OCI-LY3 (cell line): Measurements from ENCODE around the gene IL11RA.

ENCODE experiments used
- EZH2phosphoT487 ChIP-seq: fragments of 200-600 bp; shearing (Covaris generic); IDR thresholded peaks from 2 replicates; pipeline ENCODE4 v1.6.1; 2018; ENCODE audit warnings: antibody characterized with exemption, mixed run types, low read depth
- TF ChIP-seq, protein P1 (sequence below): fragments of 200-600, 300-600 bp; sonication (generic); IDR thresholded peaks from 2 replicates; pipeline ENCODE4 v1.5.1; 2014; ENCODE audit warnings: antibody characterized with exemption, low read length, low read depth

DNA sequence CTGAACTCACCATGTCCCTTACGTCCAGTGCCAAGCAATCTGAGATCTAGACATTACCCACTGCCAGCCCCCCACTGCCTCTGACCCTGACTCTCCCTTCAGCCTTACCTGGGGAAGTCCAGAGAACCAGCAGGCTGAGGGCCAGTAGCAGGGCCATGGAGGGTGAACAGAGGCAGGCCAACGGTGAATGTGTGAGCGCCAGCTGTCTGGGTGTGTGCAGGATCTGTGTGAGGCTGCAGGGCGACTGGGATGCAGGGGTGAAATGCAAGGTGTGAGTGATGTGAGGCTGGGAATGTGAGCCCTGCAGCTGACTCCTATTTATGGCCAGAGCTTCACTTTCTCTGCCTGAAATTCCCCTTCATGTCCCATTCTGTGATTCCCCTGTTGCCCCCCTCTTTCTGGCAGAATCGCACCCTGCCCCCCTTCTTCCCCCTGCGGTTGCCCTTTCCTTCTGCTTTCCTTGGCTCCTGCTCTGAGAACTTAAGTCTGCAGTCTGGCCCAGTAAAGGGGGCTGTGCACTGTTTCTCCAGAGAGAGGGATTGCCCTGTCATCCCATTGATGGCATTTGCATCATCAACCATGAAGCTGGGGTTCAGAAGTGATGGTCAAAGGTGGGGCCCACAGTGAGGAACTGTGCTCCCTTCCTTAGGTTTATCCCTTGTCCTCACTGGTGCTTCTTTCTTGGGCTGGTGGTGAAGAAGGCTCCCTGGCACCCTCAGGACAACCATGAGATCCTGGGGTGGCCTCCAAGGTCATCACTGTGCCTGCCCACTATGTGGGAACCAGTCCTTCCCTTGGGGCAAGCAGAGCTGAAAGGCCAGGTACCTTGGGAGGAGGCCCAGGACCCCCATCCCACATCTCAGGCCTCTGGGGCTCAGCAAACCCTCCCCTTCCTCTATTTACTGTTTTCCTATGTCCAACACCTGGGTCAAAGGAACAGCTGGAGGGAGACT lies 39.3 kb downstream of the IL11RA start, which contains the start of gene CCL19:
- TF ChIP-seq, protein P1, sequence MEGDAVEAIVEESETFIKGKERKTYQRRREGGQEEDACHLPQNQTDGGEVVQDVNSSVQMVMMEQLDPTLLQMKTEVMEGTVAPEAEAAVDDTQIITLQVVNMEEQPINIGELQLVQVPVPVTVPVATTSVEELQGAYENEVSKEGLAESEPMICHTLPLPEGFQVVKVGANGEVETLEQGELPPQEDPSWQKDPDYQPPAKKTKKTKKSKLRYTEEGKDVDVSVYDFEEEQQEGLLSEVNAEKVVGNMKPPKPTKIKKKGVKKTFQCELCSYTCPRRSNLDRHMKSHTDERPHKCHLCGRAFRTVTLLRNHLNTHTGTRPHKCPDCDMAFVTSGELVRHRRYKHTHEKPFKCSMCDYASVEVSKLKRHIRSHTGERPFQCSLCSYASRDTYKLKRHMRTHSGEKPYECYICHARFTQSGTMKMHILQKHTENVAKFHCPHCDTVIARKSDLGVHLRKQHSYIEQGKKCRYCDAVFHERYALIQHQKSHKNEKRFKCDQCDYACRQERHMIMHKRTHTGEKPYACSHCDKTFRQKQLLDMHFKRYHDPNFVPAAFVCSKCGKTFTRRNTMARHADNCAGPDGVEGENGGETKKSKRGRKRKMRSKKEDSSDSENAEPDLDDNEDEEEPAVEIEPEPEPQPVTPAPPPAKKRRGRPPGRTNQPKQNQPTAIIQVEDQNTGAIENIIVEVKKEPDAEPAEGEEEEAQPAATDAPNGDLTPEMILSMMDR = no peak
- no peak for TF ChIP-seq EZH2phosphoT487
